Naive B cell (primary cell): ENCODE results near the gene VPS52. TPM values are rescaled to one million over a fixed set of nuclear protein-coding genes. Genes with fewer than 3 reads are reported as not detected.
"Not testable (repeated sequence)": the region's sequence is repeated elsewhere in the genome, so short reads cannot be mapped to it uniquely, and the experiment has no call there.

Source experiments
- ATAC-seq, 2 donors: fragments of 150-1000 bp; cut with Tn5 transposase; 2 replicates each; pipeline ENCODE4 v1.10.0; 2021; ENCODE audit warnings: low read depth in 2 of 2, mild to moderate bottlenecking in 2 of 2, moderate library complexity in 2 of 2
- DNase-seq: peaks from one replicate; pipeline ENCODE4 v3.0.0; 2022
- H3K27ac Mint-ChIP-seq, 6 donors: one replicate each; pipeline ENCODE4 v1.8.0; 2020 to 2022; ENCODE audit warnings: mild to moderate bottlenecking in 6 of 6, mixed read lengths in 6 of 6, moderate library complexity in 5 of 6, inconsistent platforms in 2 of 6
- H3K27me3 Mint-ChIP-seq, 3 donors: one replicate each; pipeline ENCODE4 v1.8.0; 2021 to 2022; ENCODE audit warnings: mixed read lengths in 3 of 3, mild to moderate bottlenecking in 1 of 3
- H3K36me3 Mint-ChIP-seq, 2 donors: one replicate each; pipeline ENCODE4 v1.8.0; 2020 to 2022; ENCODE audit warnings: mixed read lengths in 2 of 2, inconsistent platforms in 1 of 2, mild to moderate bottlenecking in 1 of 2
- H3K4me1 Mint-ChIP-seq, 3 donors: one replicate each; pipeline ENCODE4 v1.8.0; 2020 to 2022; ENCODE audit warnings: mixed read lengths in 3 of 3, inconsistent platforms in 1 of 3, mild to moderate bottlenecking in 1 of 3, moderate library complexity in 1 of 3
- H3K4me3 Mint-ChIP-seq, 8 donors: one replicate each; pipeline ENCODE4 v1.8.0; 2020 to 2022; ENCODE audit warnings: mild to moderate bottlenecking in 8 of 8, mixed read lengths in 8 of 8, moderate library complexity in 8 of 8, inconsistent platforms in 2 of 8
- H3K9me3 Mint-ChIP-seq, 7 donors: one replicate each; pipeline ENCODE4 v1.8.0; 2020 to 2022; ENCODE audit warnings: mixed read lengths in 7 of 7, mild to moderate bottlenecking in 5 of 7, inconsistent platforms in 2 of 7, moderate library complexity in 1 of 7
- polyA plus RNA-seq, 6 donors: library from polyadenylated mRNA; unstranded; fragments of 300-500 nt; fragmentation: Illumina TruSeq; gene quantifications; one replicate each; pipeline ENCODE4 v1.2.3, GENCODE V29; 2021; ENCODE audit warnings: low read depth in 6 of 6

VPS52 gene
- polyA plus RNA-seq, 6 donors from 2014 or later, result 5.3 to 18.9 (median 14.4) TPM

DNA sequence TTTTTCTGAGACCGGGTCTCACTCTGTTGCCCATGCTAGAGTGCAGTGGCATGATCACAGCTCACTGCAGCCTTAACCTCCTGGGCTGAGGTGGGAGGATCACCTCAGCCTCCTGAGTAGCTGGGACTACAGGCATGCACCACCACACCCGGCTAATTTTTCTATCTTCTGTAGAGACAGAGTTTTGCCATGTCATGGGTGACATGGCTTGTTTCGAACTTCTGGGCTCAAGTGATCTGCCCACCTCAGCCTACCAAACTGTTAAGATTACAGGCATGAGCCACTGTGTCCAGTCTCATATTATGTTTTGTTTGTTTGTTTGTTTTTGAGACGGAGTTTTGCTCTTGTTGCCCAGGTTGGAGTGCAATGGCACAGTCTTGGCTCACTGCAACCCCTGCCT lies 13.5 kb upstream of the VPS52 start:
- Mint-ChIP-seq H3K4me3 (peak overlapping the region in 1 of 8 donors; percentile 32), H3K4me1 (peaks cover 32 to 50% (median 38%) of the 10 kb centered on the region in 3 donors), H3K36me3 (peaks cover 5 to 11% of the 10 kb centered on the region in 2 donors)
- DNase-seq, H3K27me3 Mint-ChIP-seq, H3K27ac Mint-ChIP-seq, H3K9me3 Mint-ChIP-seq, ATAC-seq: not testable (repeated sequence)

GRCh38 chr6:33280539-33280938 lies 8.9 kb upstream of the VPS52 start:
- peaks cover 32 to 46% (median 37%) of the 10 kb centered on the region in 3 donors for H3K4me1 Mint-ChIP-seq
- ATAC-seq, result no peak
- H3K36me3 Mint-ChIP-seq, result no peaks in the 10 kb centered on the region
- H3K27ac Mint-ChIP-seq, result peak overlapping the region in 4 of 6 donors; percentile 18 to 83 (median 68)
- no peak for DNase-seq
- no peaks in the 10 kb centered on the region for H3K9me3 Mint-ChIP-seq
- H3K4me3 Mint-ChIP-seq, result peak overlapping the region in 1 of 8 donors; percentile 92
- H3K27me3 Mint-ChIP-seq, result no peaks in the 10 kb centered on the region

DNA sequence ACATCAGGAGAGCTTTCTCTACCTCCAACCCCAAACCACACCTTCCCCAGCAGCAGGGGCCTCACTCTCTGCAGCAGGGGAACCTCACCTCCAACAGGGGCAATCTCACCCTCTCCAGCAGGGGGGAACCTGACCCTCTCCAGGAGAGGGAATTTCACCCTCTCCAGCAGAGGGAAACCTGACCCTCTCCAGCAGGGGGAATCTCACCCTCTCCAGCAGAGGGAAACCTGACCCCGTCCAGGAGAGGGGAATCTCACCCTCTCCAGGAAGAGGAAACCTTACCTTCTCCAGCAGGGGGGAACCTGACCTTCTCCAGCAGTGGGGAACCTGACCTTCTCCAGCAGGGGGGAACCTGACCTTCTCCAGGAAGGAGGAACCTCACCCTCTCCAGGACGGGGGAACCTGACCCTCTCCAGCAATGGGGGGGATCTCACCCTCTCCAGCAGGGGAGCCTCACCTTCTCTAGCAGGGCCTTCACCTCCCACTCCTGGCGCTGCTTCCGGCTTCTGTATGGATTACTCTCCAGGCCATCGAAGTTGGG lies 8.4 kb upstream of the VPS52 start:
- no peak for ATAC-seq
- H3K4me3 Mint-ChIP-seq, result peak overlapping the region in 1 of 8 donors; percentile 92
- H3K36me3 Mint-ChIP-seq, result no peaks in the 10 kb centered on the region
- H3K27me3 Mint-ChIP-seq, result no peaks in the 10 kb centered on the region
- DNase-seq, result no peak
- no peaks in the 10 kb centered on the region for H3K9me3 Mint-ChIP-seq
- peak overlapping the region in 3 of 6 donors; percentile 18 to 83 (median 57) for H3K27ac Mint-ChIP-seq
- peaks cover 33 to 51% (median 40%) of the 10 kb centered on the region in 3 donors for H3K4me1 Mint-ChIP-seq

GRCh38 chr6:33279257-33279695 lies 7.6 kb upstream of the VPS52 start:
- ATAC-seq, result no peak
- peaks cover 40 to 58% (median 48%) of the 10 kb centered on the region in 3 donors for H3K4me1 Mint-ChIP-seq
- H3K4me3 Mint-ChIP-seq, result peak overlapping the region in 4 of 8 donors; percentile 61 to 92 (median 76)
- peak overlapping the region in 3 of 6 donors; percentile 56 to 77 (median 57) for H3K27ac Mint-ChIP-seq
- peaks cover 3 to 6% of the 10 kb centered on the region in 2 donors for H3K36me3 Mint-ChIP-seq
- no peaks in the 10 kb centered on the region for H3K9me3 Mint-ChIP-seq
- DNase-seq, result no peak
- no peaks in the 10 kb centered on the region for H3K27me3 Mint-ChIP-seq

DNA sequence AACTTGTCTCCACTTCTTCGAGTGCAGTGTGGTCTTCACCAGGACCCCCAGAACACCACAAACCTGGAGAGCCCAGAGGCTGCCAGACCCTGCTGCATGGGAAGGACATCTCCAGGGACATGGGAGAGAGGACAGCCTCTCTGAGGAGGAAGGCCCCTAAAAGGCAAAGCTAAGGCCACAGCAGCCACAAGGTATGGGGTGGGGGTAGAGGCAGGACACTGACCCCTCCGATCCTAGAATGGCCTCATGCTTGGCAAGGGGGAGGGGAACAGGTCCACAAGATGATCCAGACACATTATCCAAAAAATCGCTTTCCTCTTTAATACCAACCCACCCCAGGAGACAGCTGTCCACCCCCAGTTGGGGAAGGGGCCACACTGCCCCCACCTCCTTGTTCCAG lies 7.1 kb upstream of the VPS52 start:
- no peak for DNase-seq
- Mint-ChIP-seq H3K4me3 (peak overlapping the region in 6 of 8 donors; percentile 15 to 95 (median 74)), H3K9me3 (no peaks in the 10 kb centered on the region), H3K36me3 (peaks cover 4 to 8% of the 10 kb centered on the region in 2 donors), H3K4me1 (peaks cover 43 to 59% (median 52%) of the 10 kb centered on the region in 3 donors), H3K27me3 (no peaks in the 10 kb centered on the region), H3K27ac (peak overlapping the region in 2 of 6 donors; percentile 95 to 96)
- ATAC-seq, result no peak

DNA sequence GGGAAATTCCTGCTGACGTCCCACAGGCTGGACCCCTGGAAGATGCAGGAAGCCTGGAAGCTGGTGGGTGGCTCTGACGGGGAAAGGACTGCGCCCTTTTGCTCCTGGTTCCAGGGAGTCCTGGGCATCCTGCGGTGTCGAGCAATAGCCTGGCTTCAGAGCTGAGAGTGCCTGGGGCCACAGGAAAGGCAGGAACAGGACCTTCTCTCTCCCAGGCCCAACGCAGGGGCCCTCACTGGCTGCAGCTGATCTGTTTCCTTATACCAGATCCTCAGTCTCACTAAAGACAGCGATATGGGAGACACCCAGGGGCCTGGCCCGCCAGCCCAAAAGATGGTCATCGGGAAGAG lies 6.7 kb upstream of the VPS52 start:
- ATAC-seq, result no peak
- H3K27me3 Mint-ChIP-seq, result no peaks in the 10 kb centered on the region
- peak overlapping the region in 2 of 6 donors; percentile 95 to 96 for H3K27ac Mint-ChIP-seq
- H3K36me3 Mint-ChIP-seq, result peaks cover 4 to 8% of the 10 kb centered on the region in 2 donors
- DNase-seq, result no peak
- H3K9me3 Mint-ChIP-seq, result no peaks in the 10 kb centered on the region
- peak overlapping the region in 7 of 8 donors; percentile 36 to 97 (median 92) for H3K4me3 Mint-ChIP-seq
- H3K4me1 Mint-ChIP-seq, result peaks cover 45 to 64% (median 57%) of the 10 kb centered on the region in 3 donors

- DNase-seq (no peak), ATAC-seq (peak; percentile 18 to 21)
- Mint-ChIP-seq H3K27ac (peak overlapping the region in 5 of 6 donors; percentile 79 to 96 (median 90)), H3K4me1 (peaks cover 50 to 69% (median 62%) of the 10 kb centered on the region in 3 donors), H3K9me3 (no peaks in the 10 kb centered on the region), H3K27me3 (no peaks in the 10 kb centered on the region), H3K4me3 (peak overlapping the region; percentile 87 to 97 (median 92)), H3K36me3 (peaks cover 4 to 8% of the 10 kb centered on the region in 2 donors)
These were observed 6.2 kb upstream of the VPS52 start for GRCh38 chr6:33277663-33278391.

DNA sequence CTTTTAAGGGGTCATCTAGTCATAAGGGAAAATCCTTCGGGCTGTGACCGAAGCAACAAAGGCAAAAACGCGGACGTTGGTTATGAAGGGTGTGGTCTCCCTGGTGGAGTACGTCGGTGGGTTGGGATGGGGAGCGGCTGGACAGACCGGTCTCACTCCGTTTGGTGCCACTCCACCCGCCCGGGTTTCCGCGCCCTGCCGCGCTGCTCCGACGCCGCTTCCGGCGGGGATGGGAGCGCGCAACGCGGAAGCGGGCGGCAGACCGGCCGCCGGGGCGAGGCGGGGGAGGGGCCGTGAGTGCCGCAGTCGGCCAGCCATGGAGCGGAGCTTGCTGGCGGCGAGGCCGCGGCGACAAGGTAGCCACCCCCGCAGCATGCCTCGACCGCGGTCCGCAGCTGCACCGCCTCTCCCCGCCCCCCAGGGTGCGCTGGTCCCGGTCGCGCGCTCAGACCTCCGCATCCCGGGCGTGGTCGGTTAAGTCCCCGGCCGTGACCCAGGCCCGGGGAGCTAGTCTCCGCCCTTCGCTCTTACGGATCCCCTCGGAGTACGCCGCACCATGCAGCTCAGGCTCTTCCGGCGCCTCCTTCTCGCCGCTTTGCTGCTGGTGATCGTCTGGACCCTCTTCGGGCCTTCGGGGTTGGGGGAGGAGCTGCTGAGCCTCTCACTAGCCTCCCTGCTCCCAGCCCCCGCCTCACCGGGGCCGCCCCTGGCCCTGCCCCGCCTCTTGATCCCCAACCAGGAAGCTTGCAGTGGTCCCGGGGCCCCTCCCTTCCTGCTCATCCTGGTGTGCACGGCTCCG lies 5.4 kb upstream of the VPS52 start, which contains the start of gene B3GALT4:
Gene B3GALT4, plus strand, starts transcription at position 260 of the 799 bp plus-strand sequence. Its CDS starts 297 bp downstream, at position 557.
- no peaks in the 10 kb centered on the region for H3K27me3 Mint-ChIP-seq
- H3K9me3 Mint-ChIP-seq, result no peaks in the 10 kb centered on the region

DNA sequence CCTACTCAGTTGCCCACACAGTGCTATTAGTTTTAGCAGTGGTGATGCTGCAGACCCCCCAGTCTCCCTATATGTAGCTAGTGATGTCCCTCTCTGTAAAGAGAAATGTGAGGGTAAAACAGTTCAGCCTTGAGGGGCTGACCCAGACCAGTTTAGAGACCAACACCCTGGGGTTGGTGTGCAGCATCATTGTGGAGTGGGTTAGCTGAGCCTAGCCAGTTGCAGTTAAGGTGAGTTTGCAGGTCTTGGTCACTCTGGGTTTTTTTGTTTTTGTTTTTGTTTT lies 4.8 kb upstream of the VPS52 start:
- peak overlapping the region; percentile 85 to 95 (median 92) for H3K4me3 Mint-ChIP-seq
- ATAC-seq (no peak), DNase-seq (no peak)
- H3K9me3 Mint-ChIP-seq, result no peaks in the 10 kb centered on the region
- H3K27ac Mint-ChIP-seq, result peak overlapping the region; percentile 59 to 96 (median 92)
- peaks cover 58 to 77% (median 74%) of the 10 kb centered on the region in 3 donors for H3K4me1 Mint-ChIP-seq
- no peaks in the 10 kb centered on the region for H3K27me3 Mint-ChIP-seq
- H3K36me3 Mint-ChIP-seq, result peaks cover 4 to 8% of the 10 kb centered on the region in 2 donors

More for the DNA sequence above, 5.4 kb upstream of the VPS52 start, which contains the start of gene B3GALT4:
- peaks cover 56 to 75% (median 70%) of the 10 kb centered on the region in 3 donors for H3K4me1 Mint-ChIP-seq
- H3K4me3 Mint-ChIP-seq, result peak within 1 kb of the TSS; percentile 87 to 97 (median 92)
- DNase-seq (peak; percentile 80), ATAC-seq (peak; percentile 78 to 81)
- peak within 1 kb of the TSS; percentile 67 to 96 (median 92) for H3K27ac Mint-ChIP-seq
- H3K36me3 Mint-ChIP-seq, result peaks cover 4 to 8% of the 10 kb centered on the region in 2 donors

GRCh38 chr6:33275795-33276580 lies 4.3 kb upstream of the VPS52 start:
- Mint-ChIP-seq H3K27ac (peak overlapping the region; percentile 59 to 96 (median 92)), H3K4me1 (peaks cover 54 to 80% (median 79%) of the 10 kb centered on the region in 3 donors), H3K4me3 (peak overlapping the region; percentile 85 to 95 (median 92))
- H3K9me3 Mint-ChIP-seq, DNase-seq, ATAC-seq, H3K36me3 Mint-ChIP-seq, H3K27me3 Mint-ChIP-seq: not testable (repeated sequence)

- Mint-ChIP-seq H3K9me3 (no peaks in the 10 kb centered on the region), H3K4me3 (peak overlapping the region; percentile 26 to 99 (median 92)), H3K27me3 (no peaks in the 10 kb centered on the region), H3K27ac (peak overlapping the region in 4 of 6 donors; percentile 36 to 99 (median 96)), H3K36me3 (peaks cover 4 to 8% of the 10 kb centered on the region in 2 donors), H3K4me1 (peaks cover 62 to 85% (median 81%) of the 10 kb centered on the region in 3 donors)
- no peak for ATAC-seq
- DNase-seq, result no peak
These were observed 2.5 kb upstream of the VPS52 start for GRCh38 chr6:33273924-33274902.
